Testis (tissue), 2 donors: Measurements from ENCODE around the gene PZP.
"Not testable (repeated sequence)": the region's sequence is repeated elsewhere in the genome, so short reads cannot be mapped to it uniquely, and the experiment has no call there.

Source experiments
- POLR2A ChIP-seq: fragments of 450-650 bp; IDR thresholded peaks from one replicate; pipeline ENCODE4 v1.6.1; 2017; ENCODE audit warnings: antibody characterized with exemption, mild to moderate bottlenecking, moderate library complexity
- TF ChIP-seq, protein P1 (sequence below), 3 experiments: fragments of 450-650 bp in 2 of 3; fragments of 200-600 bp in 1 of 3; sonication (generic) in 1 of 3; IDR thresholded peaks; one replicate each; pipeline ENCODE4 v1.5.1; 2016 to 2019; ENCODE audit warnings: antibody characterized with exemption in 3 of 3, mild to moderate bottlenecking in 2 of 3, moderate library complexity in 1 of 3

GRCh38 chr12:9240004-9240635, 31.9 kb upstream of the PZP start:
- TF ChIP-seq, protein P1, sequence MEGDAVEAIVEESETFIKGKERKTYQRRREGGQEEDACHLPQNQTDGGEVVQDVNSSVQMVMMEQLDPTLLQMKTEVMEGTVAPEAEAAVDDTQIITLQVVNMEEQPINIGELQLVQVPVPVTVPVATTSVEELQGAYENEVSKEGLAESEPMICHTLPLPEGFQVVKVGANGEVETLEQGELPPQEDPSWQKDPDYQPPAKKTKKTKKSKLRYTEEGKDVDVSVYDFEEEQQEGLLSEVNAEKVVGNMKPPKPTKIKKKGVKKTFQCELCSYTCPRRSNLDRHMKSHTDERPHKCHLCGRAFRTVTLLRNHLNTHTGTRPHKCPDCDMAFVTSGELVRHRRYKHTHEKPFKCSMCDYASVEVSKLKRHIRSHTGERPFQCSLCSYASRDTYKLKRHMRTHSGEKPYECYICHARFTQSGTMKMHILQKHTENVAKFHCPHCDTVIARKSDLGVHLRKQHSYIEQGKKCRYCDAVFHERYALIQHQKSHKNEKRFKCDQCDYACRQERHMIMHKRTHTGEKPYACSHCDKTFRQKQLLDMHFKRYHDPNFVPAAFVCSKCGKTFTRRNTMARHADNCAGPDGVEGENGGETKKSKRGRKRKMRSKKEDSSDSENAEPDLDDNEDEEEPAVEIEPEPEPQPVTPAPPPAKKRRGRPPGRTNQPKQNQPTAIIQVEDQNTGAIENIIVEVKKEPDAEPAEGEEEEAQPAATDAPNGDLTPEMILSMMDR (IDR thresholded peaks at IDR 0.05) = not testable (repeated sequence)
- not testable (repeated sequence) for TF ChIP-seq POLR2A
